ENCODE results near the gene ADAMTS9. TPM values are rescaled to one million over a fixed set of nuclear protein-coding genes. Genes with fewer than 3 reads are reported as not detected.

The ADAMTS9 gene
- polyA plus RNA-seq, 3 donors: 138 to 166 (median 150) TPM

DNA sequence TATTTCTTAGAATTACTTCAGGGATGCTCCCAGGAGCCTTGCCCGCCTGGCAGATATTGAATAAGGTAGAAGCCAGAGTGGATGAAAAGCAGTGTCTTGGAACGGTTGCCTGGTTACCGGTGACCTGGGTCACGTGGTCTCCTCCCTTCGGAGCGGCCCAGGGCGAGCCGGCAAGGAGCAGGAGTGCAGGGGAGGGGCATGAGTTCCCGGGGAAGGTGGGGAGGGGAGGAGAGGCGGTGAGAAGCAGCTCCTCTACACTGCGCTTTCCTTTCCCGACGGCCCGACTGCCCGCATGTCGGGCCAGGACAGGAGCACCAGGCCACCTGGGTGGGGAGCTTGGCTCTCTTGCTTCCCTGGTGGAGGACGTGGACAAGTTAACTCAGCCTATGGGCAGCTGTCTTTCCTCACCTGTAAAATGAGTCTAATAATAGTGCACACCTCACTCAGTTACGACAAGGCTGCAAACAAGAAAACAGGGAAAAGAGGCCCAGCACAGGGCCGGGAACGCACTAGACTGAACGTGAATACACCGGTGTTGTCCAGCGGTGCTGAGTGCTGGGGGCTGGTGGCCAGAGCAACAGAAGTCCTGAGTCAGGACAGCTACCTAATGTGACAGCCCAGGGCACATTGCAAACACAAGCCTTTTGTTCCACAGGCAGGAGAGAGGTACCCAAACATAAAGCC lies 198.3 kb downstream of the ADAMTS9 start:
- peak; percentile 64 to 91 (median 79) for DNase-seq (ENCODE audit: extremely low read depth in 1 of 11, low read depth in 9 of 11, low spot score in 4 of 11)

GRCh38 chr3:64488939-64489338 lies 198.9 kb downstream of the ADAMTS9 start:
- peak in 4 of 11 donors; percentile 23 to 49 (median 39) for DNase-seq (ENCODE audit: extremely low read depth in 1 of 11, low read depth in 9 of 11, low spot score in 4 of 11)

DNA sequence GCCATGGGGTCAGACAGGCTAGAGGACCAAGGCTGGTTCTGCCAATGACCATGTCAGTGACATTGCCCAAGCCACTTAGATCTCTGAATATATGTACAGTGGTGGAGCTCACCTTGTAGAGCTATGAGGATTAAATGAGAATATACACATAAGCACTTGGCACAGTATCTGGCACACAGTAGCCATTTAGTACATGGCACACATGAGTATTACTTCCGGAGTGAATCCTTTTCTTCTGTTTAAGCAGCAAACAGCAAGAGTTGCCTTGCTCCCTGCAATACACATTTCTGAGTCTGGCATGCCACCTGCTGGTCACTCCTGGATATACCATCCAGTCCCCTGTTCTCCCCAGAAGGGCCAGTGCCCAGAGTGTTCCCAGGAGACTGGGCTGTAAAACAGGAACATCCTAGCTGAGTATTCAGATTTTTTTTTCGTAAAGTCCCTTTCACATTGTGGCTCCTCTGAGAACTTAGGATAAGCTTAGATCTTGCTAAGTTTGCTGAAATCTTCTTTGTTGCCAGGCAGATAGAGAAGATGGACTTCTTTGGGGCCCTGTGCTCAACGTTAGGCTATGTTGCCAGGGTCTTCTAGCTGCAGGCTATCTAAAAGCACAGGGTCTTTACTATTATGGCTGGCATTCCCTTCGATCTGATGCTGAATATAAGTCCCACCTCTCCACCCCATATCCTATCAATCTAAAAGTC lies 203.4 kb downstream of the ADAMTS9 start:
- DNase-seq (ENCODE audit: extremely low read depth in 1 of 11, low read depth in 9 of 11, low spot score in 4 of 11): peak in 10 of 11 donors; percentile 60 to 83 (median 70)

DNA sequence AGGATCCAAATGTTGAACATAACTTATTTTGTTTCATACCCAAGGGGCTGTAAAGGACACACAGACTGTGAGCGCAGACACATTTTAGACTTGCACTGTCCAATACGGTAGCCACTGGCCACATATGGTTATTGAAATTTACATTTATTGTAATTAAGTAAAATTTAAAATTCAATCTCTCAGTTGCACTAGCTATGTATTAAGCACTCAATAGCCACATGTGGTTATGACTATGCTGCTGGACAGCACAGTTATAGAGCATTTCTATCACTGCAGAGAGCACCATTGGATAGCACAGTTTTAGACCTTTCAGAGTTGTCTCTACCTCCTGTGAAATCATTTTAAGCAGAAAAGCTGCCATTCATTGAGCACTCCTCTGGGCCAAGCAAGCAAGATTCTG lies 204.3 kb downstream of the ADAMTS9 start:
- DNase-seq (ENCODE audit: extremely low read depth in 1 of 11, low read depth in 9 of 11, low spot score in 4 of 11): no peak

- DNase-seq (ENCODE audit: extremely low read depth in 1 of 11, low read depth in 9 of 11, low spot score in 4 of 11): no peak
These were observed 212.8 kb downstream of the ADAMTS9 start for GRCh38 chr3:64475037-64475436.

DNA sequence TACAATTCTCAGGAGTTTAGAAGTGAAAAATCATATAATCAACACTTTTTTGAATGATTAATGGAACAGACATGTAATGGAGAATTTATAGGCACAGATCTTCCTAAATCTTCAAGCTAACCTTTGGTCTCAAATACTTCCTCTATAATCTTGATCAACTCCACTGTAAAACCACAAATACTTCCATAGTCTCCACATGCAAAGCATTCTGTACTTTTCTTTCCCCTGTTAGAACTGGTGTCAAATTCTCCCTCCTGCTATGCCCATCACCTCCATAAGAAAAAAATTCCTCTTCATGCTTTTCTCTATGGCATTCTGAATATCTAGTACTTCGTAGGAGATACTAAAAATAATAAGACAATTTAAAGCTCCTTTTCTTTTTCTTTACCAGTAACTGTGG lies 214.3 kb downstream of the ADAMTS9 start:
- DNase-seq (ENCODE audit: extremely low read depth in 1 of 11, low read depth in 9 of 11, low spot score in 4 of 11): no peak

DNA sequence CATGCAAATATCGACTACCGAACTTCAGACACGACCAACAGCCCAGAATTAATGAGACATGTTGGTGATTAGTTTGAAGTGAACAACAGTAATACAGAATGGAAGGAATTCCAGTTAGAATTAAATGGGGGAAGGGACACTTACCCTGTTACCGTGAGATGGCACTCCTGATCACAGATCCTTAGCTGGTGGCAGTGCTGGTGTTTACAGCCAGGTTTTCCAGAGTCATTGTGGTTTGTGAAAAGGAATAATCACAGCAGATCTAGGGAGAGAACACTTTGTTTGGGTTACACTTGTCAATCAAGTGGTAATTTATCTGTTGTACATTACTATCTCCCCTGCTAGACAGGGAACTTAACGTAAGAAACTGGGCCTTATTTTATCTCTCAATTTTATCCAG lies 217.4 kb downstream of the ADAMTS9 start:
- no peak for DNase-seq (ENCODE audit: extremely low read depth in 1 of 11, low read depth in 9 of 11, low spot score in 4 of 11)

GRCh38 chr3:64467255-64467944 lies 220.4 kb downstream of the ADAMTS9 start:
- DNase-seq (ENCODE audit: extremely low read depth in 1 of 11, low read depth in 9 of 11, low spot score in 4 of 11): no peak

Measured in renal cortex interstitium (tissue), 11 donors.